ENCODE data around the gene SLC23A2. TPM values are rescaled to one million over a fixed set of nuclear protein-coding genes. Genes with fewer than 3 reads are reported as not detected.
"Not testable (repeated sequence)": the region's sequence is repeated elsewhere in the genome, so short reads cannot be mapped to it uniquely, and the experiment has no call there.

Gene SLC23A2
- total RNA-seq, 1 donor from 2014 or later, result 19.2 TPM

DNA sequence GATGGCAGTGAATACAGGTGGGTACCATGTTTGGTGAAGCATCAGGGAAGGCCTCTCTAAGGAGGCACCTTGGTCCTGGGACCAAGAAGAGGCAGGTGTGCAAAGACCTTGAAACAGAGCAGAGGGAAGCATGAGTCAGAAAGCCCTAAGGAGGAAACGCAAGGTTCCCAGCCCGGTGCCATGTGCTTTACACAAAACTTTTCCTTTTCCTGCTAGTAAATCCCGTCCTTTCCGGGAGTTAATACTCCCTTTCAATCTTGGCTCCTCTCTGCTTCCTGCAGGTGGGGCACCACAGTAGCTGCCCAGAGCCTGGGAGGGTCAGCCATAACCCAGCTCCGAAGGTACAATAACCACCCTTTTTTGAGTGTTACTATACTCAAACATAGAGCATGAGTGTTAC lies 19.4 kb upstream of the SLC23A2 start:
- TF ChIP-seq, protein P1, sequence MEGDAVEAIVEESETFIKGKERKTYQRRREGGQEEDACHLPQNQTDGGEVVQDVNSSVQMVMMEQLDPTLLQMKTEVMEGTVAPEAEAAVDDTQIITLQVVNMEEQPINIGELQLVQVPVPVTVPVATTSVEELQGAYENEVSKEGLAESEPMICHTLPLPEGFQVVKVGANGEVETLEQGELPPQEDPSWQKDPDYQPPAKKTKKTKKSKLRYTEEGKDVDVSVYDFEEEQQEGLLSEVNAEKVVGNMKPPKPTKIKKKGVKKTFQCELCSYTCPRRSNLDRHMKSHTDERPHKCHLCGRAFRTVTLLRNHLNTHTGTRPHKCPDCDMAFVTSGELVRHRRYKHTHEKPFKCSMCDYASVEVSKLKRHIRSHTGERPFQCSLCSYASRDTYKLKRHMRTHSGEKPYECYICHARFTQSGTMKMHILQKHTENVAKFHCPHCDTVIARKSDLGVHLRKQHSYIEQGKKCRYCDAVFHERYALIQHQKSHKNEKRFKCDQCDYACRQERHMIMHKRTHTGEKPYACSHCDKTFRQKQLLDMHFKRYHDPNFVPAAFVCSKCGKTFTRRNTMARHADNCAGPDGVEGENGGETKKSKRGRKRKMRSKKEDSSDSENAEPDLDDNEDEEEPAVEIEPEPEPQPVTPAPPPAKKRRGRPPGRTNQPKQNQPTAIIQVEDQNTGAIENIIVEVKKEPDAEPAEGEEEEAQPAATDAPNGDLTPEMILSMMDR (IDR thresholded peaks at IDR 0.05), result no peak
- ATAC-seq, result no peak
- Histone ChIP-seq H3K9me3 (no peaks in the 10 kb centered on the region), H3K4me3 (no peak overlapping the region), H3K27ac (no peak overlapping the region), H3K36me3 (no peaks in the 10 kb centered on the region), H3K4me1 (no peaks in the 10 kb centered on the region), H3K27me3 (ENCODE audit: low read depth) (no peaks in the 10 kb centered on the region)
- DNase-seq, result no peak
- intact Hi-C loops (cut with DNase I), result no loop called here

DNA sequence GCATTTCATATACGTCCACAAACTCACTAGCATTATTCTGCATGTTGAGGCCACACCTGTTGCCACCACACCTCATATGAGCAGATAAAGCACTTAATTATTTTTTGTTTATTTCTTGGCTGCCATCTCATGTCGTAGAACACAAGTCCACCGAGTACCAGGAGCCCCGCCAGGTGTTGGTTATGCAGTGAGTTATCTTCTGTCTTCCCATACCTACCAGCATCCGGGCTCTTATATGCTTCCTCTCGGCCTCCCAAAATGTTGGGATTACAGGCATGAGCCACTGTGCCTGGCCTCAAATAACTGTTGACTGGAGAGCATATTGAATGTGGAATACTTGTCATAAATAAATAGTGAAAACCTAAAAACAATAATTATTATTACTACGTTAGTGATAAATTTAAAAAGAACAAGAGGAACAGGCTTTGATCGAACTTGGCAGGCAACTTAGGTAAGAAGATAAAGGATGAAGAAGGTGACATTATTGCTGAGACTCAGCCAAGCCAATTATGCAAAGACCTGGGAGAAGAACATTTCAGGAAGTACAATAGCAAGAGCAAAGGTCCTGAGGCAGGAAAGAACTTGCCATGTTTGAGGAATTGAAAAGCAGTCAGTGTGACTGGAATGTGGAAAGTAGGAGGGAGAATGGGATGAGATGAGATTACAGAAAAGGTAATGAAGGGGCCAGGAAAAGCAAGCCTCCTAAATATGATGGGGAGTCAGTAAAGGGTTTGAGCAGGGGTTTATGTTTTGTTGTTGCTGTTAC lies 12.6 kb upstream of the SLC23A2 start:
- H3K27me3 ChIP-seq (ENCODE audit: low read depth), result no peaks in the 10 kb centered on the region
- intact Hi-C loops (cut with DNase I), result no loop called here
- no peaks in the 10 kb centered on the region for H3K9me3 ChIP-seq
- no peak overlapping the region for H3K4me3 ChIP-seq
- DNase-seq (no peak), ATAC-seq (no peak)
- no peak overlapping the region for H3K27ac ChIP-seq
- no peaks in the 10 kb centered on the region for H3K36me3 ChIP-seq
- no peaks in the 10 kb centered on the region for H3K4me1 ChIP-seq
- TF ChIP-seq, protein P1 (IDR thresholded peaks at IDR 0.05), result no peak

DNA sequence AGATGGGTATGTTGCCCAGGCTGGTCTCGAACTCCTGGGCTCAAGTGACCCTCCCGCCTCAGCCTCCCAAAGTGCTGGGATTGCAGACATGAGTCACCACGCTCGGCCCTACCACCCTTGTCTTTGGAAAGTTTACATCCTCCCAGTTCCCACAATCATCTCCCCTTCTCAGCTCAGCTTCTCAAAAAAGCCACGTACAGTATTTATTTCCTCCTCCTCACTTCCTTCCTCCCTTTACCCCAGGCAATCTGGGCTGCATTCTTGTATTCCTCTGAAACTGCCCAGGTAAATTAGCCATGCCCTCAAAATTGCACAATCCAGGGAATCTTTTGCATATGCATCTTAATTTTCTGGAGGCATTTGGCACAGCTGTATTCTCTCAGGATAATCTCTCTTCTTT lies 7.4 kb upstream of the SLC23A2 start:
- H3K27me3 ChIP-seq (ENCODE audit: low read depth), result no peaks in the 10 kb centered on the region
- DNase-seq (no peak), ATAC-seq (peak; percentile 52 to 59)
- TF ChIP-seq, protein P1 (IDR thresholded peaks at IDR 0.05), result no peak
- no peak overlapping the region for H3K27ac ChIP-seq
- no peak overlapping the region for H3K4me3 ChIP-seq
- intact Hi-C loops (cut with DNase I), result no loop called here
- no peaks in the 10 kb centered on the region for H3K4me1 ChIP-seq
- no peaks in the 10 kb centered on the region for H3K36me3 ChIP-seq
- no peaks in the 10 kb centered on the region for H3K9me3 ChIP-seq

DNA sequence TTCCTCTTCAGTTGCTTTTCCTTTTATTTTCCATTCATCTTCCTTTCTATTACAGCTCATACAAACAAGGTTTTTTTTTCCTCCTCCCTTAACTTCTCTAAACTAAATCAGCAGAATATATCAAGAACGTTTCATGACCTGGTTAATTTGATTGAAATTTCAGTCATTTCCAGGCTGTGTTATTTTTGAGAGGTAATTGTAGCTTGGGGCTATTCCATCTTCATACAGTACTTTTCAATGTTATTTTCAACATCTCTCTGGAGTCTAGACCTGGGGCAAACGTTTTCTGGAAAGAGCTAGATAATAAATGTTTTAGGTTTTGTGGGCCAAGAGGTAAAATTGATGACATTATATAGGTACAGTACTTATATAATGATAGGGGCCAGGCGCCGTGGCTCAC lies 4.0 kb upstream of the SLC23A2 start:
- no peak for DNase-seq
- intact Hi-C loops (cut with DNase I), result no loop called here
- no peaks in the 10 kb centered on the region for H3K27me3 ChIP-seq (ENCODE audit: low read depth)
- H3K9me3 ChIP-seq, result no peaks in the 10 kb centered on the region
- TF ChIP-seq, protein P1 (IDR thresholded peaks at IDR 0.05), result no peak
- H3K4me3 ChIP-seq, result no peak overlapping the region
- no peak overlapping the region for H3K27ac ChIP-seq
- H3K4me1 ChIP-seq, result peaks cover 6% of the 10 kb centered on the region
- ATAC-seq, result no peak
- H3K36me3 ChIP-seq, result no peaks in the 10 kb centered on the region

DNA sequence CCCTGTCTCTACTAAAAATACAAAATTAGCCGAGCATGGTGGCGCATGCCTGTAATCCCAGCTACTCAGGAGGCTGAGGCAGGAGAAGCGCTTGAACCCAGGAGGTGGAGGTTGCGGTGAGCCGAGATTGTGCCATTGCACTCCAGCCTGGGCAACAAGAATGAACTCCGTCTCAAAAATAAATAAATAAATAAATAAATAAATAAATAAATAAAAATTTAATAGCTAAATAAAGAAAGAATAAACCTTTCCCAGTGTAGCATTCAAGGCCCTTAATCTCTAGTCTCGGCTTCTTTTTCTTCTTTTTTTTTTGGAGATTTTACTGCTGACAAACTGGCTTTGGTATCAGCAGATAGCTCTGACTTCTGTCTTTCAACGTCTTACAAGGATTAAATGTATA lies 3.5 kb upstream of the SLC23A2 start:
- ATAC-seq; intact Hi-C loops (cut with DNase I); H3K27me3 ChIP-seq (ENCODE audit: low read depth); H3K4me3 ChIP-seq; H3K36me3 ChIP-seq; DNase-seq; H3K9me3 ChIP-seq; H3K27ac ChIP-seq: not testable (repeated sequence)
- H3K4me1 ChIP-seq, result peaks cover 11% of the 10 kb centered on the region

DNA sequence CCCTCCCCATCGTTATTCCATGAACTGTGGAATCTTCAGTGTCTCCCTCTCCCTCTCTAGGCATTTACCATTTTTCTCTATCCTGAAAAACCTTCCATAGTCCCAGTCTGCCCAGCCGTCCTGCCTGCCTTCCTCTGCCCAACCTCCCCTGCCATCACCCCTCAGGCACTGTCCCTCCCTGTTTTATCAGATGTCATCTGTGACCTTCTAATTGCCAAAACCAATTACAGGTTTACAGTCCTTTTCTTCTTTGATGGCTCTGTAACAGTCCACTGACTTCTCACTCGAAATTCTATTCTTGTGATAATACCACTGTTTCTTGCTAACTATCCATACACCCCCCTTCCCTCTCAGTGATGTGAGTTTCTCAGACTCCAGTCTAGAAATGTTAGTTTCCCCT lies 2.3 kb upstream of the SLC23A2 start:
- TF ChIP-seq, protein P1 (IDR thresholded peaks at IDR 0.05), result no peak
- intact Hi-C loops (cut with DNase I), result no loop called here
- ATAC-seq, result no peak
- Histone ChIP-seq H3K4me1 (peaks cover 21% of the 10 kb centered on the region), H3K4me3 (no peak overlapping the region), H3K9me3 (no peaks in the 10 kb centered on the region), H3K27me3 (ENCODE audit: low read depth) (no peaks in the 10 kb centered on the region), H3K36me3 (no peaks in the 10 kb centered on the region), H3K27ac (no peak overlapping the region)
- no peak for DNase-seq

Measured in lower lobe of right lung (tissue), 2 donors.